Aorta (tissue), 5 donors: ENCODE data around the gene TMEM94. TPM values are rescaled to one million over a fixed set of nuclear protein-coding genes. Genes with fewer than 3 reads are reported as not detected.

Experiments used
- ATAC-seq: fragments of 200-7000 bp; cut with Tn5 transposase; one replicate; pipeline ENCODE4 v1.9.1; 2022; ENCODE audit warnings: moderate library complexity; ENCODE audit not compliant: low FRiP score
- DNase-seq, 2 donors: peaks; one replicate each; pipeline ENCODE4 v3.0.0-alpha.2; 2020
- H3K27ac ChIP-seq, 2 donors: one replicate each; pipeline ENCODE4 v1.5.1; 2013; ENCODE audit warnings: low read length in 2 of 2, mild to moderate bottlenecking in 2 of 2, moderate library complexity in 2 of 2, control low read depth in 1 of 2, inconsistent platforms in 1 of 2, low read depth in 1 of 2
- H3K27me3 ChIP-seq, 2 donors: one replicate each; pipeline ENCODE4 v1.6.1; 2013; ENCODE audit warnings: control low read depth in 1 of 2, low read length in 1 of 2, mild to moderate bottlenecking in 1 of 2, moderate library complexity in 1 of 2; ENCODE audit not compliant: insufficient read depth in 2 of 2, control insufficient read depth in 1 of 2
- H3K36me3 ChIP-seq, 2 donors: one replicate each; pipeline ENCODE4 v1.6.1; 2013; ENCODE audit warnings: control low read depth in 1 of 2, low read length in 1 of 2, mild to moderate bottlenecking in 1 of 2; ENCODE audit not compliant: insufficient read depth in 2 of 2, control insufficient read depth in 1 of 2
- H3K4me1 ChIP-seq, 2 donors: one replicate each; pipeline ENCODE4 v1.6.1; 2013; ENCODE audit warnings: low read length in 2 of 2, control low read depth in 1 of 2, mild to moderate bottlenecking in 1 of 2, moderate library complexity in 1 of 2; ENCODE audit not compliant: insufficient read depth in 2 of 2, control insufficient read depth in 1 of 2
- H3K4me3 ChIP-seq, 2 donors: one replicate each; pipeline ENCODE4 v1.5.1; 2013; ENCODE audit warnings: low read length in 2 of 2, control low read depth in 1 of 2, mild to moderate bottlenecking in 1 of 2
- H3K9me3 ChIP-seq: one replicate; pipeline ENCODE4 v1.6.1; 2013; ENCODE audit warnings: mild to moderate bottlenecking, low read length; ENCODE audit not compliant: control insufficient read depth
- WGBS, 2 donors: extraction: QIAGEN DNeasy Blood & Tissue Kit; methylation state at CpG; one replicate each; pipeline ENCODE4 v1.1.7; 2013; 5-methylcytosine and 5-hydroxymethylcytosine counted together
- intact Hi-C, 2 donors: fragments of 100-400 bp; cut with DNase I; formaldehyde crosslinking; loops; one replicate each; pipeline versions ENCODE4 v1.14.2 to v1.15.0; 2022
- polyA plus RNA-seq, 2 donors: library from polyadenylated mRNA; stranded (reverse); fragments of 200-250 nt; gene quantifications; one replicate each; pipeline ENCODE4 v1.2.3, GENCODE V29; 2013
- total RNA-seq, 2 donors: library from RNA; stranded (reverse); fragmentation: NEBNext Ultra II Directional; extraction: Animal tissue kit (Norgen Biotek cat#: 25700); gene quantifications; one replicate each; pipeline ENCODE4 v1.2.1, GENCODE V29; 2021
- donor health status: healthy with polysubstance abuse.
- donor health status: Bipolar disorder and iron deficiency.
- donor health status: DM: no; HTN: no; CAD: no.
- donor health status: DM: no; HTN: no; CAD: no.
- donor health status: DM: yes; HTN: yes; CAD: no.

The TMEM94 gene
- total and polyA plus RNA-seq, 4 donors: 19.5 to 74.8 (median 53.1) TPM

- no peaks in the 10 kb centered on the region for H3K9me3 ChIP-seq
- no peak overlapping the region for H3K4me3 ChIP-seq
- ATAC-seq (no peak), DNase-seq (peak in 1 of 2 donors; percentile 80)
- no peaks in the 10 kb centered on the region for H3K4me1 ChIP-seq
- H3K27ac ChIP-seq: no peak overlapping the region
- no peaks in the 10 kb centered on the region for H3K27me3 ChIP-seq
- intact Hi-C loops: no loop called here
- no peaks in the 10 kb centered on the region for H3K36me3 ChIP-seq
- WGBS, 2 donors: 80 to 82% methylated on average over 12 of the region's 12 CpGs
Observed at GRCh38 chr17:75487351-75488070, 31.1 kb downstream of the TMEM94 start.

GRCh38 chr17:75488693-75489510 lies 32.5 kb downstream of the TMEM94 start:
- no peak overlapping the region for H3K4me3 ChIP-seq
- H3K9me3 ChIP-seq: no peaks in the 10 kb centered on the region
- H3K27me3 ChIP-seq: no peaks in the 10 kb centered on the region
- H3K36me3 ChIP-seq: no peaks in the 10 kb centered on the region
- DNase-seq (peak in 1 of 2 donors; percentile 34), ATAC-seq (no peak)
- intact Hi-C loops: no loop called here
- WGBS, 2 donors: 88 to 92% methylated on average over 23 to 24 of the region's 24 CpGs
- H3K27ac ChIP-seq: no peak overlapping the region
- H3K4me1 ChIP-seq: no peaks in the 10 kb centered on the region

GRCh38 chr17:75489511-75489955 lies 33.1 kb downstream of the TMEM94 start:
- intact Hi-C loops: no loop called here
- WGBS, 2 donors: 86 to 87% methylated on average over 10 to 14 of the region's 14 CpGs
- H3K9me3 ChIP-seq: no peaks in the 10 kb centered on the region
- no peaks in the 10 kb centered on the region for H3K4me1 ChIP-seq
- ATAC-seq (no peak), DNase-seq (no peak)
- H3K4me3 ChIP-seq: no peak overlapping the region
- no peaks in the 10 kb centered on the region for H3K36me3 ChIP-seq
- H3K27ac ChIP-seq: no peak overlapping the region
- H3K27me3 ChIP-seq: no peaks in the 10 kb centered on the region

DNA sequence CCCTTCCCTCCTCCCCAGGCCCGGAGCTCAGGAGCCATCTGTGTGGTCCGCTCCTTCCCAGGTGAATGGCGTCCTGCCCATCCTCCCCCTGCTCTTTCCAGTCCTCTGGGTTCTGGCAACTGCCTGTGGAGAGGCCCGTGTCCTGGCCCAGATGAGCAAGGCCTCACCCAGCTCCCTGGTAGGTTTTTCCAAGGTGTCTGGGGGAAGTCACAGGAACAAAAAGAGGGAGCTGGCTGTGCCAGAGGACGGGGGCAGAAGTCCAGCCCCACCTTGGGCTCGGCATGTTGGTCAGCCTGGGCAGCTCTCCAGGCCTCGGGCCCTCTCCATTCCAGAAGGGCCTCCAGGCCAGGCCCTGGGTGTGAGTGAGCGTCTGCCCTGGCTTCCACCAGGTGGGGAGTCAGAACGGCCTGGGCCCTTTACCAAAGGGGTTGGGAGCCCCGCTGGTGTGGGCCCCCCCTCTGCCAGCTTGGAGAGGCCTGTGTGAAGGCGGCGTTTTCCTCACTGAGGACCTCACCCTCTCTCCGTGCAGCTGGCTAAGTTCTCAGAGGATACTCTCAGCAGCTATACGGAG lies 33.8 kb downstream of the TMEM94 start:
- no peaks in the 10 kb centered on the region for H3K27me3 ChIP-seq
- H3K9me3 ChIP-seq: no peaks in the 10 kb centered on the region
- ATAC-seq: no peak
- H3K4me3 ChIP-seq: no peak overlapping the region
- 56 to 60% methylated on average over 14 of the region's 14 CpGs for WGBS, 2 donors
- H3K36me3 ChIP-seq: no peaks in the 10 kb centered on the region
- no peak overlapping the region for H3K27ac ChIP-seq
- no peak for DNase-seq
- intact Hi-C loops: no loop called here
- no peaks in the 10 kb centered on the region for H3K4me1 ChIP-seq

DNA sequence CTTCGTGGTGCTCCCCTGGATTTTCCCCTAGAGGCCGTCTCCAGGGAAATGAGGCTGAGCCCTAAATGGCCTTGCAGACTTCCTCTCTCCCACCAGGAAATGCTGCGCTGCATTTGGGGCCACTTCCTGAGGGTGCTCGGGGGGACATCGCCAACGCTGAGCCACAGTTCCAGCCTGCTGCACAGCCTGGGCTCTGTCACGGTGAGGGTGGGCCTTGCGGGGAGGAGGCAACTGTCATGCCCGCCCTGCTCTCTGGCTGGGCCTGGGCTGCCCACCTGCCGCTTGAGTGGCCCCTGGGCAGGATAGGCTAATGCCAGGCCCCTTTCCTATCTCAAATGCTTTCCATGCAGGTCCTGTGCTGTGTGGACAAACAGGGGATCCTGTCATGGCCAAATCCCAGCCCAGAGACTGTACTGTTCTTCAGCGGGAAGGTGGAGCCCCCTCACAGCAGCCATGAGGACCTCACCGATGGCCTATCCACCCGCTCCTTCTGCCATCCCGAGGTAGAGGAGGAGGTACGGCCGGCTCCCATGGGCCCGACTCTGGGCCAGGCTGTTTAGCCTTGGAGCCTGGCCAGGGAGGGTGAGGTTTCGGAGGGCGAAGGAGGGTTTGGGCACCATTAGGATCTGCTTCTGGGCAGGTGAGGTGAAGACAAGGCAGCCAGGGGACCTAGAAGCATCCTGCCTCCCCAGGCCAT lies 34.7 kb downstream of the TMEM94 start:
- Histone ChIP-seq H3K4me1 (no peaks in the 10 kb centered on the region), H3K27ac (no peak overlapping the region)
- no peak for ATAC-seq

GRCh38 chr17:75491680-75492079 lies 35.2 kb downstream of the TMEM94 start:
- WGBS, 2 donors: 90% methylated on average over 15 of the region's 15 CpGs
- intact Hi-C loops: no loop called here
- H3K4me3 ChIP-seq: no peak overlapping the region
- ATAC-seq (no peak), DNase-seq (no peak)
- H3K27ac ChIP-seq: no peak overlapping the region
- H3K27me3 ChIP-seq: no peaks in the 10 kb centered on the region
- no peaks in the 10 kb centered on the region for H3K4me1 ChIP-seq
- peaks cover 0 to 4% of the 10 kb centered on the region in 2 donors for H3K36me3 ChIP-seq
- H3K9me3 ChIP-seq: no peaks in the 10 kb centered on the region

More for the DNA sequence above, 34.7 kb downstream of the TMEM94 start:
- H3K27me3 ChIP-seq: no peaks in the 10 kb centered on the region
- H3K36me3 ChIP-seq: peaks cover 0 to 2% of the 10 kb centered on the region in 2 donors
- no peaks in the 10 kb centered on the region for H3K9me3 ChIP-seq
- no peak for DNase-seq
- no peak overlapping the region for H3K4me3 ChIP-seq
- intact Hi-C loops: no loop called here
- 88 to 91% methylated on average over 19 of the region's 19 CpGs for WGBS, 2 donors

DNA sequence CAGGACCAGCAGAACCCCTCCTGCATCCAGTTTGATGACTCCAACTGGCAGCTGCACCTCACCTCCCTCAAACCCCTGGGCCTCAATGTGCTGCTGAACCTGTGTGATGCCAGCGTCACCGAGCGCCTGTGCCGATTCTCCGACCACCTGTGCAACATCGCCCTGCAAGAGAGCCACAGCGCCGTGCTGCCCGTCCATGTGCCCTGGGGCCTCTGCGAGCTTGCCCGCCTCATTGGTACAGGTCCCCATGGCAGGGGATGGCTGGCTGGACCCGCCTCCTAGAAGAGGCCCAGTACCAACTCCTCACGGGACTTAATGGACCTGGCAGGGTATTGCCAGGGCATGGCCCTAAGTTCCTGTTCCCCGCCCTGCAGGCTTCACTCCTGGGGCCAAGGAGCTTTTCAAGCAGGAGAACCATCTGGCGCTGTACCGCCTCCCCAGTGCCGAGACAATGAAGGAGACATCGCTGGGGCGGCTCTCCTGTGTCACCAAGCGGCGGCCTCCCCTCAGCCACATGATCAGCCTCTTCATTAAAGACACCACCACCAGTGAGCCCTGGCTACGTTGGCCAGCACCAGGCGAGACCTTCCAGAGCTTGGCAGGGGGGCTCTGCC lies 36.2 kb downstream of the TMEM94 start:
- Histone ChIP-seq H3K9me3 (no peaks in the 10 kb centered on the region), H3K4me3 (no peak overlapping the region), H3K27me3 (no peaks in the 10 kb centered on the region), H3K4me1 (no peaks in the 10 kb centered on the region), H3K27ac (no peak overlapping the region), H3K36me3 (peaks cover 0 to 4% of the 10 kb centered on the region in 2 donors)
- intact Hi-C loops: no loop called here
- ATAC-seq (no peak), DNase-seq (no peak)
- WGBS, 2 donors: 88 to 92% methylated on average over 23 of the region's 23 CpGs

DNA sequence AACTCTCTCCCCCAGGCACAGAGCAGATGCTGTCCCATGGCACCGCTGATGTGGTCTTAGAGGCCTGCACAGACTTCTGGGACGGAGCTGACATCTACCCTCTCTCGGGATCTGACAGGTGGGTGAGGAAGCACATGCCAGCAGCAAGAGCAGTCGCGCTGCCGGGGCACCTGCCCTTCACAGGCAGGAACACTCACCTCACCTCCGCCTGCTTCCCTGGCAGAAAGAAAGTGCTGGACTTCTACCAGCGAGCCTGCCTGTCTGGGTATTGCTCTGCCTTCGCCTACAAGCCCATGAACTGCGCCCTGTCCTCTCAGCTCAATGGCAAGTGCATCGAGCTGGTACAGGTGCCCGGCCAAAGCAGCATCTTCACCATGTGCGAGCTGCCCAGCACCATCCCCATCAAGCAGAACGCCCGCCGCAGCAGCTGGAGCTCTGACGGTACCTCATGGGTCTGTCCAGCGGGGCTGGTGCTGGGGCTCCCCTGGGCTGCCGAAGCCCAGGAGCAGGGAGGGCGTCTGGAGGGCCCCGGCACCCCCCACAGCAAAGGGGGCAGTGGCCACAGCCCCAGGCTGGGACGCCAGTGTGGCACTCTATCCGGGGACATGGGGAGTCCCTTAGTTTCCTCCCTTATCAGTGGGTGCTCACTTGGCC lies 37.2 kb downstream of the TMEM94 start:
- WGBS, 2 donors: 93% methylated on average over 23 of the region's 23 CpGs
- no peak overlapping the region for H3K4me3 ChIP-seq
- H3K4me1 ChIP-seq: no peaks in the 10 kb centered on the region
- H3K27me3 ChIP-seq: no peaks in the 10 kb centered on the region
- H3K9me3 ChIP-seq: no peaks in the 10 kb centered on the region
- DNase-seq (no peak), ATAC-seq (no peak)
- intact Hi-C loops: no loop called here
- no peak overlapping the region for H3K27ac ChIP-seq
- H3K36me3 ChIP-seq: peaks cover 0 to 4% of the 10 kb centered on the region in 2 donors
